Mesendoderm (in vitro differentiated cells): ENCODE results near the gene CAPN13.

Source experiments
- DNase-seq: peaks from one replicate; pipeline ENCODE4 v3.0.0; 2013
- H2AK5ac ChIP-seq: 2 replicates; pipeline ENCODE4 v1.6.1; 2013; ENCODE audit warnings: low read length, inconsistent platforms
- H2BK120ac ChIP-seq: 2 replicates; pipeline ENCODE4 v1.6.1; 2013; ENCODE audit warnings: low read depth, mild to moderate bottlenecking, low read length, moderate library complexity, mixed read lengths
- H2BK15ac ChIP-seq: replicated peaks from 2 replicates; pipeline ENCODE4 v1.6.1; 2013; ENCODE audit warnings: low read depth, mild to moderate bottlenecking, moderate library complexity
- H2BK5ac ChIP-seq: 2 replicates; pipeline ENCODE4 v1.6.1; 2013; ENCODE audit warnings: low read length, inconsistent platforms
- H3K18ac ChIP-seq: 2 replicates; pipeline ENCODE4 v1.6.1; 2013; ENCODE audit warnings: mild to moderate bottlenecking, low read length, mixed read lengths
- H3K23ac ChIP-seq: one replicate; pipeline ENCODE4 v1.6.1; 2013; ENCODE audit warnings: low read length
- H3K27ac ChIP-seq: 2 replicates; pipeline ENCODE4 v1.5.1; 2013; ENCODE audit warnings: low read depth, mild to moderate bottlenecking, inconsistent platforms, low read length, moderate library complexity
- H3K27me3 ChIP-seq: 2 replicates; pipeline ENCODE4 v1.6.1; 2013; ENCODE audit warnings: low read length, control low read depth, mild to moderate bottlenecking, inconsistent platforms; ENCODE audit not compliant: insufficient read depth, poor library complexity
- H3K36me3 ChIP-seq: 2 replicates; pipeline ENCODE4 v1.6.1; 2013; ENCODE audit warnings: low read length, inconsistent platforms; ENCODE audit not compliant: control insufficient read depth, insufficient read depth
- H3K4ac ChIP-seq: one replicate; pipeline ENCODE4 v1.6.1; 2013; ENCODE audit warnings: low read depth, mild to moderate bottlenecking, low read length, moderate library complexity
- H3K4me1 ChIP-seq: 2 replicates; pipeline ENCODE4 v1.6.1; 2013; ENCODE audit warnings: low read depth, low read length, inconsistent platforms; ENCODE audit not compliant: control insufficient read depth
- H3K4me2 ChIP-seq: 2 replicates; pipeline ENCODE4 v1.6.1; 2013; ENCODE audit warnings: low read length
- H3K4me3 ChIP-seq: 2 replicates; pipeline ENCODE4 v1.5.1; 2013; ENCODE audit warnings: mild to moderate bottlenecking, low read length
- H3K56ac ChIP-seq: one replicate; pipeline ENCODE4 v1.6.1; 2013; ENCODE audit warnings: low read length
- H3K79me1 ChIP-seq: 2 replicates; pipeline ENCODE4 v1.6.1; 2013; ENCODE audit warnings: low read length, inconsistent platforms
- H3K79me2 ChIP-seq: 2 replicates; pipeline ENCODE4 v1.6.1; 2013; ENCODE audit warnings: mild to moderate bottlenecking, low read length; ENCODE audit not compliant: control insufficient read depth, insufficient read depth
- H3K9ac ChIP-seq: 2 replicates; pipeline ENCODE4 v1.6.1; 2013; ENCODE audit warnings: low read length, inconsistent platforms
- H4K5ac ChIP-seq: one replicate; pipeline ENCODE4 v1.6.1; 2013; ENCODE audit warnings: low read length
- H4K8ac ChIP-seq: one replicate; pipeline ENCODE4 v1.6.1; 2013; ENCODE audit warnings: low read depth, mild to moderate bottlenecking, control low read depth, low read length, moderate library complexity
- WGBS: extraction: QIAGEN DNeasy Blood & Tissue Kit; methylation state at CpG from one replicate; pipeline ENCODE4 v1.1.7; 2013; ENCODE audit warnings: low lambda C conversion rate, missing lambda C conversion rate; ENCODE audit not compliant: insufficient coverage; ENCODE audit errors: extremely low coverage; 5-methylcytosine and 5-hydroxymethylcytosine counted together

The CAPN13 gene

GRCh38 chr2:30766666-30767065, 40.6 kb downstream of the CAPN13 start:
- Histone ChIP-seq H2BK120ac (no peak overlapping the region), H3K79me2 (no peaks in the 10 kb centered on the region), H3K23ac (no peak overlapping the region), H3K79me1 (no peaks in the 10 kb centered on the region), H3K27ac (no peak overlapping the region), H3K4ac (no peak overlapping the region), H3K4me2 (no peak overlapping the region), H3K4me1 (no peaks in the 10 kb centered on the region), H3K4me3 (no peak overlapping the region), H3K56ac (no peak overlapping the region), H2BK5ac (no peak overlapping the region), H3K27me3 (no peaks in the 10 kb centered on the region), H2AK5ac (no peak overlapping the region), H4K8ac (no peak overlapping the region), H4K5ac (no peak overlapping the region), H3K18ac (no peak overlapping the region), H3K36me3 (no peaks in the 10 kb centered on the region), H2BK15ac (no peak overlapping the region), H3K9ac (no peak overlapping the region)
- no CpG with 5 or more reads among the region's 3 CpGs for WGBS
- no peak for DNase-seq

GRCh38 chr2:30765876-30766470, 41.3 kb downstream of the CAPN13 start:
- no peak overlapping the region for H2BK5ac ChIP-seq
- no peaks in the 10 kb centered on the region for H3K4me1 ChIP-seq
- no peak overlapping the region for H3K56ac ChIP-seq
- H2AK5ac ChIP-seq: no peak overlapping the region
- H3K36me3 ChIP-seq: no peaks in the 10 kb centered on the region
- no peaks in the 10 kb centered on the region for H3K79me1 ChIP-seq
- H2BK120ac ChIP-seq: no peak overlapping the region
- H3K4me3 ChIP-seq: no peak overlapping the region
- H3K9ac ChIP-seq: no peak overlapping the region
- H3K27me3 ChIP-seq: no peaks in the 10 kb centered on the region
- no peak overlapping the region for H4K5ac ChIP-seq
- no peak overlapping the region for H3K4me2 ChIP-seq
- H3K18ac ChIP-seq: no peak overlapping the region
- no peak overlapping the region for H4K8ac ChIP-seq
- no CpG with 5 or more reads among the region's 12 CpGs for WGBS
- H3K23ac ChIP-seq: no peak overlapping the region
- H3K79me2 ChIP-seq: no peaks in the 10 kb centered on the region
- H3K27ac ChIP-seq: no peak overlapping the region
- no peak overlapping the region for H2BK15ac ChIP-seq
- H3K4ac ChIP-seq: no peak overlapping the region
- no peak for DNase-seq

GRCh38 chr2:30765191-30765590, 42.1 kb downstream of the CAPN13 start:
- no CpG with 5 or more reads among the region's 4 CpGs for WGBS

GRCh38 chr2:30764021-30764800, 43.0 kb downstream of the CAPN13 start:
- H2AK5ac ChIP-seq: no peak overlapping the region
- no peaks in the 10 kb centered on the region for H3K4me1 ChIP-seq
- no peak overlapping the region for H4K8ac ChIP-seq
- H3K56ac ChIP-seq: no peak overlapping the region
- H3K9ac ChIP-seq: no peak overlapping the region
- H2BK5ac ChIP-seq: no peak overlapping the region
- no peak overlapping the region for H4K5ac ChIP-seq
- no peaks in the 10 kb centered on the region for H3K36me3 ChIP-seq
- no peaks in the 10 kb centered on the region for H3K27me3 ChIP-seq
- no peak overlapping the region for H3K4ac ChIP-seq
- H3K4me2 ChIP-seq: no peak overlapping the region
- no peak overlapping the region for H3K27ac ChIP-seq
- WGBS: no CpG with 5 or more reads among the region's 12 CpGs
- H3K4me3 ChIP-seq: no peak overlapping the region
- no peak overlapping the region for H3K18ac ChIP-seq
- DNase-seq: no peak
- H2BK15ac ChIP-seq: no peak overlapping the region
- H3K79me2 ChIP-seq: no peaks in the 10 kb centered on the region
- no peak overlapping the region for H2BK120ac ChIP-seq
- no peaks in the 10 kb centered on the region for H3K79me1 ChIP-seq
- no peak overlapping the region for H3K23ac ChIP-seq

More at GRCh38 chr2:30765191-30765590, 42.1 kb downstream of the CAPN13 start:
- DNase-seq: no peak
- Histone ChIP-seq H4K5ac (no peak overlapping the region), H3K4me1 (no peaks in the 10 kb centered on the region), H2BK15ac (no peak overlapping the region), H3K27ac (no peak overlapping the region), H4K8ac (no peak overlapping the region), H3K27me3 (no peaks in the 10 kb centered on the region), H2AK5ac (no peak overlapping the region), H3K18ac (no peak overlapping the region), H3K4me3 (no peak overlapping the region), H3K9ac (no peak overlapping the region), H3K4me2 (no peak overlapping the region), H2BK120ac (no peak overlapping the region), H2BK5ac (no peak overlapping the region), H3K79me1 (no peaks in the 10 kb centered on the region), H3K79me2 (no peaks in the 10 kb centered on the region), H3K56ac (no peak overlapping the region), H3K23ac (no peak overlapping the region), H3K36me3 (no peaks in the 10 kb centered on the region), H3K4ac (no peak overlapping the region)

GRCh38 chr2:30763151-30763660, 44.0 kb downstream of the CAPN13 start:
- Histone ChIP-seq H3K56ac (no peak overlapping the region), H2BK120ac (no peak overlapping the region), H3K36me3 (no peaks in the 10 kb centered on the region), H3K23ac (no peak overlapping the region), H3K4me1 (peaks cover 3% of the 10 kb centered on the region), H3K9ac (no peak overlapping the region), H3K18ac (no peak overlapping the region), H3K4ac (no peak overlapping the region), H3K79me2 (no peaks in the 10 kb centered on the region), H3K4me2 (no peak overlapping the region), H3K4me3 (no peak overlapping the region), H2AK5ac (no peak overlapping the region), H3K79me1 (no peaks in the 10 kb centered on the region), H2BK5ac (no peak overlapping the region), H3K27ac (no peak overlapping the region), H4K8ac (no peak overlapping the region), H3K27me3 (no peaks in the 10 kb centered on the region), H2BK15ac (no peak overlapping the region), H4K5ac (no peak overlapping the region)
- no CpG with 5 or more reads among the region's 3 CpGs for WGBS
- DNase-seq: no peak
